GM21529 (cell line): ENCODE results near the gene PRSS38.

Source experiments
- ATAC-seq: cut with Tn5 transposase; IDR thresholded peaks from one replicate; pipeline ENCODE4 v1.9.1; 2021; ENCODE audit not compliant: unreplicated experiment

Gene PRSS38

GRCh38 chr1:227778401-227778947, 37.0 kb upstream of the PRSS38 start:
- ATAC-seq, result no peak

DNA sequence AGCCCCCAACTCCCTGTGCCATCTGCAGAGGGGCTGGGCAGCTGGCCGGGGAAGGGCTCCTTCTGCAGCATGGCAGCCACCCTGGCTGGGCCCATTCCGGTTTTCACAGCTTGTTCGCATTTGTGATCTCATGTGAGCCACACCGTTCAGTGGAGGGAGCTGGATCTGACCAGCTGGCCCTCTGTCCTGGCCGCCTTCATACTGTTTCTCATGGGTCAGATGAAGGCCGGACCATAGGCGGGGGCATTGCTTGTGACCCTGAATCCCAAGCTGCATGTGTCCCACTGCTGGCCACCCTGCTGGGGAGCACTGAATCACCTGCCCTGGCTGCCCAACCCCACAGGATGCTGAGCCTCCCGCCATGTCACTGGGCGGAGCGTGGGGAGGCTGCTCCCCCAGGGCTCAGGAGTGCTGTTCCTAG, 36.4 kb upstream of the PRSS38 start:
- ATAC-seq, result no peak

DNA sequence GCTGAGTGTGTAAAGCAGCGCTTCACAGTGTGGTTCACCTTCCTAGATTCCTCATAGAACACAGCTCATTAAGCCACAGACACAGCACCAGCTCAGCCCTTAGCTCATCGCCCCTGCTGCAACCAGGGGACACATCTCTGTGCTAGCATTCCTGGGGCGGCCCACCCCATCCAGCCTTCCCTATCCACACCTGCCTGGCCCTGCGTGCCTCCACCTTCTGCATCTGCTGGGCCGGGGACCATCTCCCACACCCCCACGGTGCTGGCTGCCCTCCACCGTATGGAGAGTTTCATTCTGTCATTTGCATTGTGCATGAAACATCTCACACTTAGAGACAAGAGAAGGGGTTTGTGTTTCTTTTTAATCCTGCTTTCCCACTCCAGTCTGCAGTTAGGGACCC, 35.8 kb upstream of the PRSS38 start:
- ATAC-seq, result no peak

DNA sequence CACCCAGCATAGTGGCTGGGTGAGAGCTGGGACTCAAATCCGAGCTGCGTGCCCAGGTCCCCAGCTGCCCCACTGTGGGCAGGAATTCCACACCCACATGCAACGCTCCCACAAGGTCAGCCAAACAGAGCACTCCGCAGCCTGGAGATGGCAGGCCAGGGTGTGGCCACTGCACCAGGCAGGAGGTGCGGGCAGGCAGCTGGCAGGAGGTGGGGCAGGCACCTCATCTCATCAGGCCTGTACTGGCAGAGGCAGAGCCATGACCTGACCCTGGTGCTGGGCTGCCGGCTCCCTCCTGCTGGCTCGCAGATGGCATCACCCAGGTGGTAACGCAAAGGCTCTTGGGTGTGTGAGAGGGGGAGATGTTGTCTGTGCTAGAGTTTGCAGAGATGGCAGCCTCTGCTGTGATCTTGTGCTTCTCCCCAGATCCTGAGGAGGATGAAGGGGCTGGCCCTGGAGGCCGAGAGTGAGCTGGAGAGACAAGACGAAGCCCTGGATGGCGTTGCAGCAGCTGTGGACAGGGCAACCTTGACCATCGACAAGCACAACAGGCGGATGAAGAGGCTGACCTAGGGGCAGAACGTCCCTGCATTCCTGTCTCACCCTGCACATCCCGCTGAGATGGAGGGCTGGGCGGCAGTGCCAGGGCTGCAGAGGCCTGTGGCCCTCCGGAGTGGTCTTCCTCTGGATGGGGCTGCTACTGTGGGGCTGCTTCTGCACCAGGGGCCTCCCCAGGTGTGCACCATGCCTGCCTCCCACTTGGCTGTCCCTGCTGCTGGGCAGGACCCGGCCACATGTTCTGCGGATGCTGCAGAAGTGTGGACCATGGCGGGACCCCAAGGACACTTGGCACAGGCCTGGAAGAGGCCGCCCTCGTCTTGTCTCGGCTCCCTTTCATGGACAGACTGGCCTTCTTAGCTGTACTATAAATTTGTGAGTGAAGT, 35.1 kb upstream of the PRSS38 start:
- no peak for ATAC-seq

DNA sequence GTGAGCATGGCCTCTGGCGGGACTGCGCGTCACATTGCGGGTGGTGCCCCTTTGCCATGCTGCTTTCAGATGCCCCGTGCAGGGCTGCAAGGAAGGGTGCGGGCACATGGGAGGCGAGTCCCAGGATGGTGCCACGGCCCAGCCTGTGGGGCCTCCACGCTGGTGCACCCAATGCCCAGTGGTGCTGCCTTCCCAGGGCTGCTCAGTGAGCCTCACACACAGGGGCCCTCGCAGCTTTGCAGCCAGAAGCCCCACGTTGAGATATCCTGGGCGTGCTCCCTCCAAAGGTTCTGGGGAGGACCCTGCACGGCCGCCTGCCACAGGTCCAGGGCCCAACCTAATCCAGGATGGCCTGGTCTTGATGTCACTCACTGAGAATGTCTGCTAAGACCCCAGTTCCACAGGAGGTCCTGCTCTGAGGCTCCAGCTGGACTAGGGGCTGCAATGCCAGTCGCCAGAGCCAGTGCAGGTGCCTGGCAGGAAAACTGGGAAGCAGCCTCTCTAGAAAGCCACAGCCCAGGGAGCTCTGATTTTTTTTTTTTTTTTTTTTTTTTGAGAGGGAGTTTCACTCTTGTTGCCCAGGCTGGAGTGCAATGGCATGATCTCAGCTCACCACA, 34.1 kb upstream of the PRSS38 start:
- no peak for ATAC-seq

GRCh38 chr1:227782226-227782625, 33.2 kb upstream of the PRSS38 start:
- ATAC-seq, result no peak

DNA sequence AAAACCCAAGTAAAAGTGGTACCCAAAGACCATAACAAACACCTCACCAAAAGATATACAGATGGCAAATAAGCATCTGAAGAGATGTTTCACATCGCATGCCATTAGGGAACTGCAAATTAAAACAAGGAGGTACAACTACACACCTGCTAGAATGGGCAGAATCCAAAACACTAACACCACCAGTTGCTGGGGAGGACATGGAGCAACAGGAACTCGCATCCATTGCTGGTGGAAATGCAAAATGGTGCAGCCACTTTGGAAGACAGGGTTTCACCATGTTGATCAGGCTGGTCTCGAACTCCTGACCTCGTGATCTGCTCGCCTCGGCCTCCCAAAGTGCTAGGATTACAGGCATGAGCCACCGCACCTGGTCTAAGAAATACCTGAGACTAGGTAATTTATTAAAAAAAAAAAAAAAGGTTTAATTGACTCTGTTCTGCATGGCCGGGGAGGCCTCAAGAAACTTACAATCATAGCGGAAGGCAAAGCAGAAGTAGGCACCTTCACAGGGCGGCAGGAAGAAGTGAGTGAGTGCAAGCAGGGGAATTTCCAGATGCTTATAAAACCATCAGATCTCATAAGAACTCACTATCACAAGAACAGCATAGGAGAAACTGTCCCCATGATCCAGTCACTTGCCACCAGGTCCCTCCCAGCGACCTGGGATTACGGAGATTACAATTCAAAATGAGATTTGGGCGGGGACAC, 30.2 kb upstream of the PRSS38 start:
- no peak for ATAC-seq

- no peak for ATAC-seq
Measured at GRCh38 chr1:227785805-227786671, 29.4 kb upstream of the PRSS38 start.

DNA sequence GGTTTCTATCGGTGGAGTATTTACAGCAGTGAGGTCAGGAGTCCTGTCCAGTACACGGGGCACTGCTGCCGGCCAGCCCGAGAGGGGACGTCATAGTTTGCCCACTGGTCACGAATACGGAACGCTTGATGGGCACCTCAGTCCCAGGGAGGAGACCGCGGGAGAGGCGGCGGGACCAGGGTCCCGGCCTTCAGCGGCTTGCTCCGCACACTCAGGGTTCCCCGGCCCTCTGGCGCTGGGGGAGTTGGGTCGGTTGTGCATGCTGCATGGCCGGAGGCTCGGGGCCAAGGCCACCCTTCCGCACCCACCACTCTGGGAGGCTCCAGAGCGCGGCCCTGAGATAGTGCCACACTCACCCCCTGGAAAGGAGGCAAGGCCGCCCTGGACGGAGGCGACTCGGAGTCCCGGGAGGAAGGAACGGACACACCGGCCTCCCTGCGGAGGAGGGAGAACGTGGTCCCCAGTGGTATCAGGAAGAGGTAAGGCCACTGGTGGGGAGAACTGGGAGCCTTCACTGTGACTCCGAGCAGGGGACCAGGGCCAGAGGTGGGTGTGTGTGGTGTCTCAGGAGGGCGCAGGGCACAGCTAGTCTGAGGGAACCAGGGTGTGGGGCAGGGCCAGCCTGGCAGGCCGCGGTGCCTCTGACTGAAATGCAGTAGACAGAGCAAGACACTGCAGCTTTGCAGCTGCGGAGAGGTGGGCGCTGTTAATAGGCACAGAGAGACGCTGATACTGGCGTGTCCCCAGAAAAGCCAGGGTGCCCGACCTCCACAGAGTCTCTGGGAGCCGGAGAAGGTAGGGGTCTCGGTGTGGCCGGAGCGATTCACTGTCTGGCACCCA, 28.6 kb upstream of the PRSS38 start:
- ATAC-seq, result no peak

GRCh38 chr1:227787513-227788270, 27.8 kb upstream of the PRSS38 start:
- ATAC-seq, result peak; percentile 93

DNA sequence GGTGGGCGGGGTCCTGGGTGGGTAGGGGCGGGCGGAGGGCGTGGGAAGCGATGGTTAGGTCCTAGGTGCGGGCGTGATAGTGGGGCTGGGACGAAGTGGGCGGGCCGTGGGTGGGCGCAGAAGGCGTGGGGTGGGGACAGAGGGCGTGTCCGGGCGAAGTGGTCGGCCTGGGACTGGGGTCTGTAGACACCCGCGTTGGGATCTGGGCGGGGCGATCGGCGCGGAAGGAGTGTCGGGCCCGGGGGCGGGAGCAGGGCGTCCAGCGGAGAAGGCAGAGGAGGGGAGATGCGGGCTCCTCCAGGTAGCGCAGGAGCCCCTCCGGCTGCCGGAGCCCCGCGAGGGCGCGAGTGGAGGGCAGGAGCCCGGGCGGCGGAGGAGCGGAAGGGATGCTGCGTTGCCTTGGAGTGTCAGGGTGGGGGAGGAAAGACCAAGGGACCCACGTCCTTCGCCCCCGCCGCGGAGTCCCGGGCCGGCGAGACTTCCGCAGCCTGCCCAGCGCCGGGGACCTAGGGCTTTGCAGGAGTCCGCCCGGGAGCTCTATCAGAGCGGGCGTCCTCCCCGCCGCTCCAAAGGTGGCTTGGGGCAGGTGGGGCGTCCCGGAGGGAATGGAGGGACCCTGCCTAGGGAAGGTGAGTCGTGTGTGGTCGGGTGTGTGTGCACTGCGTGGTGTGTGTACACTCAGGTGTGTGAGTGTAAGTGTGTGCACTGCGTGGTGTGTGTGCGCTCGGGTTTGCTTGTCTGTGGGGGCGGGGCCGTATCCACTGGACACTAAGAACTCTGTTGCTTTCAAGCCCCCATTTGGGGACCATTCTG, 27.0 kb upstream of the PRSS38 start:
- peak; percentile 63 for ATAC-seq

DNA sequence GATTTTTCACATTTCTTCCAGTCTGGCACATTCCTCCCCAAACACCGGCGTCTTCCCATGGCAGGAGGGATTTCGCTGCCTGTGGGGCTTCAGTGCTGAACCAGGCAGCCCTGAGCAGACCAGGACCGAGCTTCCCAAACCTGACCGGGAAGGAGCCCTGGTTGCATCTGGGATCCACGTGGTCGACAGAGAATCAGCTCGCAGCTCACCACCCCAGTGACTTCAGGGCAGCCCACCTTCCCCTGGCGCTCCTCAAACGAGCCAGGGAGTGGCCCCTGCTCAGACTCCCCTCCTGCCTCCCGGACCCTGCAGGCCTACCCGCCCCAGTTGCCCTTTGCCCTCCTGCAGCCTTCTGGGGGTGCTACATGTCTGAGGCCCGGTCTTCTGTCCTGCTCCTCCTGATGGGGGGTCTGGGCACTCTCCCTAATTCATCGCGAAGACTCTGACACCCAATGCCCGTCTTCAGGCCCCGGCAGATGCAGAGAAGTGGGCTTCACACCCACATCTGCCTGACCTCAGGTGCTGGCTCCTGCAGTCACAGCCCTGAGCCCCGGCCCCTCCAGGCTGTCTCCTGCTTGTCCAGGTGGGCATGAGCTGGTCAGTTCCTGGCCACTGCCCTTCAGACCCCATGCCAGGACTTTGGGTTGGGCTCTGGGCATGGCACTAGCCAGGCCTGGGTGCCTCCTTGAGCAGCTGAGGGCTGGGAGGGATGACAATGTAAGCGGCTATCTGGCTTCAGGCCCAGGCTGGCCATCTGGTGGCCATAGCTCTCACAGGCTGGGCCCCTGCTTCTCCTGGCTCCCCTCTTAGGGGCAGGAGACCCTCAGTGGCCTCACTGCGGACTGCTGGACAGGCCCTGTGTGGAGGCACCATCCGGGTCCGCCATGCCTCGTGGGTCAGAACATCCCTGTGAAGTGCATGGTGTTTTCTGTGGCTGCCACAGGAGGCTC, 26.1 kb upstream of the PRSS38 start:
- no peak for ATAC-seq

DNA sequence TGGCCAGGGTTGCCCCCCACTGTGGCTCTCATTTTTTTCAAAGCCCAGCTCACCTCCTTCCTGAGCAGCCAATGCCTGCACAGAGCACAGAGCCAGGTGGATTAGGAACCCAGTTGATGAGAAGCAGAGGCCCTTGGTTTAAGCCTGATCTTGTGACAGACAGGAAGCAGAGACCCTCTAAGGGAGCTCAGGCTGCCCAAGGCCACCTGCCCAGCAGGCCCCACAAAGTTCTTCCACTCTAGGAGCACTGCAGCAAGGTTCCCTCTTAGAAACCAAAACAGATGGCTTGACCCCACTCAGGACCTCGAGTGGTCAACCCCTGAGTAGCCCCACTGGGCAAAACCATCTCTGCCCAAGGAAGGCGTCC, 25.5 kb upstream of the PRSS38 start:
- no peak for ATAC-seq

DNA sequence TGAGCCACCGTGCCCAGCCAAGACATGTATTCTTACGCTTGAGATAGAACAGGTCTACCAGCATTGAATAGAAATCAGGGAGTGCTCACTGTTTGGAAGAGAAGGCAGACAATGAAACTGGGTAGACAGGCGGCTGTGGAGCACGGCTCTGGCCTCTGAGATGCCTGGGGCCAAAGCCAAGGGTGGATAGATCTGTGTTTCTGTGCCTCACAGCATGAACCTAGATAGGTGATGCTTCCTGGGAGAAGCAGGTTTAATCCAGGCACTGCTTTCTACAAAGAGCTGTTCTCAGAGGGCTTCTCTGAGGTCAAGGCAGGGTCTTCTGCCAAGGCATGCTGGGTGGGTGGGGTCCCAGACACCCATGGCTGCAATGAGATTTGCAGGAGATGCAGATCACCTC, 24.6 kb upstream of the PRSS38 start:
- ATAC-seq, result no peak

GRCh38 chr1:227791425-227792143, 23.9 kb upstream of the PRSS38 start:
- ATAC-seq, result no peak
